ENCODE measurements around the gene NKX1-1.

The NKX1-1 gene

GRCh38 chr4:1403591-1404572 lies 2.4 kb downstream of the NKX1-1 start:
- no peaks in the 10 kb centered on the region for H3K4me1 ChIP-seq
- DNase-seq (ENCODE audit: low spot score in 2 of 2) = no peak
- no peaks in the 10 kb centered on the region for H3K36me3 ChIP-seq (replicated peaks)
- no peaks in the 10 kb centered on the region for H3K9me3 ChIP-seq
- H3K27me3 ChIP-seq (ENCODE audit: low read depth) = peaks cover 3% of the 10 kb centered on the region
- in situ Hi-C loops (cut with MboI; ENCODE audit: low sequenced_read_pairs) = no loop called here
- no peak overlapping the region for H3K4me3 ChIP-seq

GRCh38 chr4:1403177-1403583 lies 3.1 kb downstream of the NKX1-1 start:
- no peak overlapping the region for H3K4me3 ChIP-seq

GRCh38 chr4:1402516-1403091 lies 3.6 kb downstream of the NKX1-1 start:
- Histone ChIP-seq H3K9me3 (no peaks in the 10 kb centered on the region), H3K4me3 (no peak overlapping the region), H3K27me3 (ENCODE audit: low read depth) (no peaks in the 10 kb centered on the region; the same call in 1 of the 2 replicates), H3K4me1 (no peaks in the 10 kb centered on the region), H3K36me3 (replicated peaks) (no peaks in the 10 kb centered on the region)
- DNase-seq (ENCODE audit: low spot score in 2 of 2) = no peak
- in situ Hi-C loops (cut with MboI; ENCODE audit: low sequenced_read_pairs) = no loop called here

More at GRCh38 chr4:1403177-1403583, 3.1 kb downstream of the NKX1-1 start:
- in situ Hi-C loops (cut with MboI; ENCODE audit: low sequenced_read_pairs) = no loop called here
- Histone ChIP-seq H3K4me1 (no peaks in the 10 kb centered on the region), H3K27me3 (ENCODE audit: low read depth) (no peaks in the 10 kb centered on the region; the same call in 1 of the 2 replicates), H3K36me3 (replicated peaks) (no peaks in the 10 kb centered on the region), H3K9me3 (no peaks in the 10 kb centered on the region)
- no peak for DNase-seq (ENCODE audit: low spot score in 2 of 2)

- DNase-seq (ENCODE audit: low spot score in 2 of 2) = no peak
- in situ Hi-C loops (cut with MboI; ENCODE audit: low sequenced_read_pairs) = no loop called here
- Histone ChIP-seq H3K9me3 (0 out of 2 replicates have a peak, but pooled peaks cover 1% of the 10 kb centered on the region), H3K4me3 (no peak overlapping the region), H3K36me3 (replicated peaks) (no peaks in the 10 kb centered on the region), H3K27me3 (ENCODE audit: low read depth) (no peaks in the 10 kb centered on the region; the same call in 1 of the 2 replicates), H3K4me1 (no peaks in the 10 kb centered on the region)
Measured at GRCh38 chr4:1402021-1402515, 4.2 kb downstream of the NKX1-1 start.

- in situ Hi-C loops (cut with MboI; ENCODE audit: low sequenced_read_pairs) = no loop called here
Measured at GRCh38 chr4:1401409-1402020, 4.7 kb downstream of the NKX1-1 start.

GRCh38 chr4:1400831-1401408 lies 5.3 kb downstream of the NKX1-1 start:
- in situ Hi-C loops (cut with MboI; ENCODE audit: low sequenced_read_pairs) = no loop called here
- no peaks in the 10 kb centered on the region for H3K4me1 ChIP-seq
- 0 out of 2 replicates have a peak, but pooled peaks cover 2% of the 10 kb centered on the region for H3K9me3 ChIP-seq
- no peaks in the 10 kb centered on the region for H3K36me3 ChIP-seq (replicated peaks)
- no peak for DNase-seq (ENCODE audit: low spot score in 2 of 2)
- no peak overlapping the region for H3K4me3 ChIP-seq
- H3K27me3 ChIP-seq (ENCODE audit: low read depth) = no peaks in the 10 kb centered on the region; the same call in 1 of the 2 replicates

More at GRCh38 chr4:1401409-1402020, 4.7 kb downstream of the NKX1-1 start:
- DNase-seq (ENCODE audit: low spot score in 2 of 2) = no peak
- no peak overlapping the region for H3K4me3 ChIP-seq
- 0 out of 2 replicates have a peak, but pooled peaks cover 2% of the 10 kb centered on the region for H3K9me3 ChIP-seq
- no peaks in the 10 kb centered on the region for H3K36me3 ChIP-seq (replicated peaks)
- no peaks in the 10 kb centered on the region; the same call in 1 of the 2 replicates for H3K27me3 ChIP-seq (ENCODE audit: low read depth)
- H3K4me1 ChIP-seq = no peaks in the 10 kb centered on the region

GRCh38 chr4:1400191-1400805 lies 5.9 kb downstream of the NKX1-1 start:
- DNase-seq (ENCODE audit: low spot score in 2 of 2) = no peak
- Histone ChIP-seq H3K4me3 (no peak overlapping the region), H3K36me3 (replicated peaks) (no peaks in the 10 kb centered on the region), H3K27me3 (ENCODE audit: low read depth) (no peaks in the 10 kb centered on the region; the same call in 1 of the 2 replicates), H3K9me3 (0 out of 2 replicates have a peak, but pooled peaks cover 2% of the 10 kb centered on the region), H3K4me1 (no peaks in the 10 kb centered on the region)
- in situ Hi-C loops (cut with MboI; ENCODE audit: low sequenced_read_pairs) = no loop called here

- Histone ChIP-seq H3K4me3 (no peak overlapping the region), H3K36me3 (replicated peaks) (no peaks in the 10 kb centered on the region), H3K27me3 (ENCODE audit: low read depth) (no peaks in the 10 kb centered on the region; the same call in 1 of the 2 replicates), H3K4me1 (no peaks in the 10 kb centered on the region), H3K9me3 (0 out of 2 replicates have a peak, but pooled peaks cover 2% of the 10 kb centered on the region)
- in situ Hi-C loops (cut with MboI; ENCODE audit: low sequenced_read_pairs) = no loop called here
- no peak for DNase-seq (ENCODE audit: low spot score in 2 of 2)
Measured at GRCh38 chr4:1399508-1400190, 6.6 kb downstream of the NKX1-1 start.

- no peak for DNase-seq (ENCODE audit: low spot score in 2 of 2)
- Histone ChIP-seq H3K36me3 (replicated peaks) (no peaks in the 10 kb centered on the region), H3K4me1 (no peaks in the 10 kb centered on the region), H3K27me3 (ENCODE audit: low read depth) (no peaks in the 10 kb centered on the region; the same call in 1 of the 2 replicates), H3K9me3 (0 out of 2 replicates have a peak, but pooled peaks cover 2% of the 10 kb centered on the region), H3K4me3 (no peak overlapping the region)
- in situ Hi-C loops (cut with MboI; ENCODE audit: low sequenced_read_pairs) = no loop called here
Measured at GRCh38 chr4:1398681-1399507, 7.3 kb downstream of the NKX1-1 start.

GRCh38 chr4:1396806-1397455 lies 9.3 kb downstream of the NKX1-1 start:
- DNase-seq (ENCODE audit: low spot score in 2 of 2) = no peak
- no peaks in the 10 kb centered on the region; the same call in 1 of the 2 replicates for H3K27me3 ChIP-seq (ENCODE audit: low read depth)
- 0 out of 2 replicates have a peak, but pooled peaks cover 2% of the 10 kb centered on the region for H3K9me3 ChIP-seq
- in situ Hi-C loops (cut with MboI; ENCODE audit: low sequenced_read_pairs) = no loop called here
- no peaks in the 10 kb centered on the region for H3K4me1 ChIP-seq
- no peaks in the 10 kb centered on the region for H3K36me3 ChIP-seq (replicated peaks)
- no peak overlapping the region for H3K4me3 ChIP-seq

GRCh38 chr4:1395941-1396805 lies 10.1 kb downstream of the NKX1-1 start:
- DNase-seq (ENCODE audit: low spot score in 2 of 2) = no peak
- Histone ChIP-seq H3K27me3 (ENCODE audit: low read depth) (no peaks in the 10 kb centered on the region), H3K36me3 (replicated peaks) (no peaks in the 10 kb centered on the region), H3K4me1 (no peaks in the 10 kb centered on the region), H3K4me3 (no peak overlapping the region), H3K9me3 (0 out of 2 replicates have a peak, but pooled peaks cover 2% of the 10 kb centered on the region)
- in situ Hi-C loops (cut with MboI; ENCODE audit: low sequenced_read_pairs) = no loop called here
